Coronary artery (tissue), 2 donors: ENCODE data around the gene CX3CR1.

Experiments
- DNase-seq: peaks from one replicate; pipeline ENCODE4 v3.0.0-alpha.2; 2017; ENCODE audit warnings: low spot score
- H3K27ac ChIP-seq, 2 donors: fragments of 200-600 bp; sonication (generic); one replicate each; pipeline ENCODE4 v1.5.1; 2016 to 2019
- H3K4me3 ChIP-seq: fragments of 200-600 bp; sonication (generic); 2 replicates; pipeline ENCODE4 v1.5.1; 2016; ENCODE audit warnings: mild to moderate bottlenecking, moderate library complexity
- TF ChIP-seq, protein P1 (sequence below): fragments of 200-600 bp; sonication (generic); IDR thresholded peaks from one replicate; pipeline ENCODE4 v1.5.1; 2019; ENCODE audit warnings: antibody characterized with exemption

The CX3CR1 gene

DNA sequence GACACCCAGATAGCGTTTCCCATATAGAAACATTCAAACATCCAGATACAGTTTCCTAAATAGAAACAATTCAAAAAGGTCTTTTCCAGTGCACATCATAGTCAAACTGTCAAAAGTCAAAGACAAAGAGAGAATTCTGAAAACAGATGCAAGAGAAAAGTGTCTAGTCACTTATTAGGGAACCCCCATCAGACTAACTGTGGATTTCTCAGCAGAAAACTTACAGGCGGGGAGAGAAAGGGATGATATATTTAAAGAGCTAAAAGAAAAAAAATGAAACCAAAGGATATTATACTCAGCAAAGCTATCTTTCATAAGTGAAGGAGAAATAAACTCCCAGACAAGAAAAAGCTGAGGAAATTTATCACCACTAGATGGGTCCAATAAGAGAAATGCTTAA lies 22.3 kb upstream of the CX3CR1 start:
- TF ChIP-seq, protein P1, sequence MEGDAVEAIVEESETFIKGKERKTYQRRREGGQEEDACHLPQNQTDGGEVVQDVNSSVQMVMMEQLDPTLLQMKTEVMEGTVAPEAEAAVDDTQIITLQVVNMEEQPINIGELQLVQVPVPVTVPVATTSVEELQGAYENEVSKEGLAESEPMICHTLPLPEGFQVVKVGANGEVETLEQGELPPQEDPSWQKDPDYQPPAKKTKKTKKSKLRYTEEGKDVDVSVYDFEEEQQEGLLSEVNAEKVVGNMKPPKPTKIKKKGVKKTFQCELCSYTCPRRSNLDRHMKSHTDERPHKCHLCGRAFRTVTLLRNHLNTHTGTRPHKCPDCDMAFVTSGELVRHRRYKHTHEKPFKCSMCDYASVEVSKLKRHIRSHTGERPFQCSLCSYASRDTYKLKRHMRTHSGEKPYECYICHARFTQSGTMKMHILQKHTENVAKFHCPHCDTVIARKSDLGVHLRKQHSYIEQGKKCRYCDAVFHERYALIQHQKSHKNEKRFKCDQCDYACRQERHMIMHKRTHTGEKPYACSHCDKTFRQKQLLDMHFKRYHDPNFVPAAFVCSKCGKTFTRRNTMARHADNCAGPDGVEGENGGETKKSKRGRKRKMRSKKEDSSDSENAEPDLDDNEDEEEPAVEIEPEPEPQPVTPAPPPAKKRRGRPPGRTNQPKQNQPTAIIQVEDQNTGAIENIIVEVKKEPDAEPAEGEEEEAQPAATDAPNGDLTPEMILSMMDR, result no peak
- H3K4me3 ChIP-seq, result no peak overlapping the region
- DNase-seq, result no peak
- no peak overlapping the region for H3K27ac ChIP-seq

DNA sequence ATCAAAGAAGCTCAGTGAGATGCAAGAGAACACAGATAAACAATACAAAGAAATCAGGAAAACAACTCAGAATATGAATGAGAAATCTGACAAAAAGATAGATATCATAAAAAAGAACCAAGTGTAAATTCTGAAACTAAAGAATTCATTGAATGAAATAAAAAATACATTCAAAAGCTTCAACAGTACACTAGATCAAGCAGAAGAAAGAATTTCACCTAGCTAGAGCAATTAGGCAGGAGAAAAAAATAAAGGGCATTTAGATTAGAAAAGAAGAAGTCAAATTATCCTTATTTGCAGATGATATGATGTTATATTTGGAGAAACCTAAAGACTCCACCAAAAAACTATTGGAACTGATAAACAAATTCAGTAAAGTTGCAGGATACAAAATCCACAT lies 19.4 kb upstream of the CX3CR1 start:
- no peak for DNase-seq
- Histone ChIP-seq H3K27ac (no peak overlapping the region), H3K4me3 (no peak overlapping the region)
- TF ChIP-seq, protein P1, result no peak

DNA sequence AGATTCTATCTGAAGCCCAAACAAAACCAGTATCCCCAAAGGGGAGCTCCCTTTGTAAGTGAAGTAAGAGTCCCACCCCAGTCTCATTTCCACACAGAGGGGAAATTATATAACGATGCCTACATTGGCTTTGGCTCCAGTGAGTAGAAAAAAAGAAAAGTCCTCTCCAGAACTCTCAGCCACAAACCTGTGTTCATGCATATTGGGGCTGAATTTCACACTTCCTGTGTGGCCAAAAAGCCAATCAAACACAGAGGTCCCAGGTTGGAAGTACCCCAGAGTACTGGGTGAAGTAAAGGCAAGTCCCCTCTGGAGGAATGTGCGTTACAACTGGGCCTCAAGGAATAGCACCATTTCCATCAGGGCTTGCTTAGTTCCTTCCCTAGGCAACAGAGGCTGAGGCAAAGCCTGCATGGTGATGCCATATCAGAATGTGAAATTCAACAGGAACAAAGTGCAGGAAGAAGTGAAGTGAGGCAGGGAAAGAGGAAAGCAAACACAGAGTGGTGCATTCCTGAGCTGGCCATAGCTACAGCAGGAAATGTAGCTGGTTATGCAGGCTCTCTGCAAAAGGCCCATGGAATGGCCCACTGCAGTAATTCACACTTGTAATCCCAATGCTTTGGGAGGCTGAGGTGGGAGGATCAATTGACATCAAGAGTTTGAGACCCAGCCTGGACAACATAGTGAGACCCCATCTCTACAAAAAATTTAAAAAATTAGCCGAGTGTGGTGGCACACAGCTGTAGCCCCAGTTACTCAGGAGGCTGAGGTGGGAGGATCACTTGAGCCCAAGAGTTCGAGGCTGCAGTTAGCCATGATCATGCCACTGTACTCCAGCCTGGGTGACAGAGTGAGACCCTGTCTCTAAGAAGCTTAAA lies 16.6 kb upstream of the CX3CR1 start:
- no peak for DNase-seq
- no peak overlapping the region for H3K27ac ChIP-seq
- TF ChIP-seq, protein P1, result no peak
- no peak overlapping the region for H3K4me3 ChIP-seq

DNA sequence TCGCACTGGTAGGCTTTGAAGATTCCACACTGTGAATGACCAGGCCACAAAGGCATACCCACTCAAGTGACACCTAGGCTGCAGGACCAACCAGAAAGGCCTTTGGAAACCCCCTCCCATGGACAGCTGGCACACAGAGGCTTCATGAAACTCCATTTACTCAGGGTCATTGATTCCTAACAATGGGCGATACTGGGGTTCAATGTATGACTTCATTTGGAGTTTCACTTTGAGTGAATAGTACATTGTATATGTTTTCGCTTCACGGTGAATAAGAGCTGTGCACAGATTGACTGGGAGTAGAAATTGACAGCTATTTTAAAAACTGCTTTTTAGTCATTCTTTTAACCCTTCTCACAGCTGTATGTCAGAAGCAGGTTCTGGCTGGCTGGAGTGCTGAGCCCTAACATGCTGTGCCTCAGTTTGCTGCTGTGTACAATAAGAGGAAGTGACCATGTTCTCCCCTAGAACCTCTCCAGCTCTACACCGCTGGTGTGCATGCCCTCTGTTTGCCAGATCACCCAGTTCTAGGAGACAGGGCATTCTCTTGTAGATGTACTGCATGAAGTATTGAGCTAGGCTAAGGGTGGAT lies 15.4 kb upstream of the CX3CR1 start:
- no peak overlapping the region for H3K27ac ChIP-seq
- DNase-seq, result no peak
- TF ChIP-seq, protein P1, result no peak
- no peak overlapping the region for H3K4me3 ChIP-seq

DNA sequence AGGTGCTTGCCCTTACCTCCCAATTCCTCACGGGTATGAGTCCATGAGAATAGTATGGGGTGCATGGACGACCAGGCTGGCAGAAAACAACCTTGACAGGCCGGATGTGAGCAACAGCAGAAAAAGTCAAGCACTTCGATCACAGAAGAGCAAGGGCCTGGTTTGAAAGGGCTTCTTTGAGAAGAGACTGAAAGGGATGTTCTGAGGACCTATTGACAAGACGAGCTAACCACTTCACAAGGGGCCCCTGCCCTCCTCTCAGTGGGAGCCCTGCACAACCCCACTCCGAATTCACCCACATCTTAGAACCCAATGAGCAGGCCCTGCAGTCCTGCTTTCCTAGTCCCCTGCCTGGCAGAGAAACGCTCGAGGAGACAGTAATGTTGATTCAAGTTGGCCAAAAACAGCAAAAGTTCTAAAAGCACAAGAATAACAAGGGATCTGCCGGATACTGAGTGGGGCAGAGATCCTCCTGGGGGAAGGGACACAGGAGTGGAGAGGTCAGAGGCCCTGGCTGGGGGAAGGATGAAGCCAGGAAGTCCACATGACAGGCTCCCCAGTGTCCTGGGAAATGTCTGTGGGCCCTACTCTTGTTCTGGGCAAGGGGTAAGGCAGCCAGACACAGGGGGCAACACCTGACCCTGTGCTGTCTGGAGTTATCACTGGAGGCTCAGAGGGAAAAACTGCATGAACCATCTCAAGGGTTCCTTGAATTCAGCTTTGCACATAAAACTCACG lies 14.8 kb upstream of the CX3CR1 start:
- TF ChIP-seq, protein P1, result no peak
- H3K4me3 ChIP-seq, result no peak overlapping the region
- no peak overlapping the region for H3K27ac ChIP-seq
- no peak for DNase-seq

DNA sequence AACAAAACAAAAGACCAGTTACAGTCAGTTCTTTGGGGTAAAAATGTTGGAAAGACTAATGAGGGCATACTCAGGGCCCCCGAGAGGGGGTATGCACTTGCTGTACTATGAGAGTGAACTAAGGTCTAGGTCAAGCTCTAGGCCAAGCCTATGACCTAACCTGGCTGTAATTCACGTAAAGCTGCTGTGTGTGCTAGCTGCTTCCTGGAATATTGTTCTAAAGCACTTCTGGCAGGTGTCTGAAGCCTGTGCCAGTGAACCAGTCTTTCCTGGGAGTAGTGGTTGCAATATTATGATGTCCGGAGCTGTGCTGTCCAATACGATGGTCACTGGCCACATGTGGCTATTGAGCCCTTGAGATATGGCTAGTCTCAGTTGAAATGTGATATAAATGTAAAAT lies 13.1 kb upstream of the CX3CR1 start:
- DNase-seq, result no peak
- TF ChIP-seq, protein P1, result no peak

More for the DNA sequence above, 13.1 kb upstream of the CX3CR1 start:
- Histone ChIP-seq H3K4me3 (no peak overlapping the region), H3K27ac (no peak overlapping the region)
